Peyer's patch (tissue), 4 donors: ENCODE data around the gene ACTG2. TPM values are rescaled to one million over a fixed set of nuclear protein-coding genes. Genes with fewer than 3 reads are reported as not detected.
A peak's percentile ranks its signal among the peaks of the same experiment; 100 is the strongest.

Experiments
- DNase-seq, 3 donors: peaks; one replicate each; pipeline ENCODE4 v3.0.0-alpha.2; 2017 to 2019
- H3K27ac ChIP-seq, 4 donors: fragments of 200-600 bp; sonication (generic); one replicate each; pipeline ENCODE4 v1.5.1; 2016 to 2019
- H3K27me3 ChIP-seq, 2 donors: fragments of 200-600 bp; sonication (generic); one replicate each; pipeline ENCODE4 v1.5.1; 2019
- H3K36me3 ChIP-seq, 3 donors: fragments of 200-600 bp; sonication (generic); one replicate each; pipeline ENCODE4 v1.5.1; 2016 to 2019
- H3K4me1 ChIP-seq, 4 donors: fragments of 200-600 bp; sonication (generic); one replicate each; pipeline ENCODE4 v1.5.1; 2016 to 2019
- H3K4me3 ChIP-seq, 4 donors: fragments of 200-600 bp; sonication (generic); 1 replicate in 3 of 4; 2 replicates in 1 of 4; pipeline ENCODE4 v1.5.1; 2016 to 2019; ENCODE audit warnings: mild to moderate bottlenecking in 1 of 4
- H3K9me3 ChIP-seq, 4 donors: fragments of 200-600 bp; sonication (generic); one replicate each; pipeline ENCODE4 v1.5.1; 2016 to 2019; ENCODE audit warnings: mild to moderate bottlenecking in 1 of 4
- CTCF ChIP-seq, 6 experiments: fragments of 450-650 bp in 4 of 6; fragments of 200-600 bp in 2 of 6; sonication (generic) in 1 of 6; IDR thresholded peaks; one replicate each; pipeline ENCODE4 v1.5.1; 2017 to 2019; ENCODE audit warnings: antibody characterized with exemption in 6 of 6, mild to moderate bottlenecking in 3 of 6, moderate library complexity in 1 of 6
- POLR2A ChIP-seq, 2 donors: fragments of 450-650 bp; IDR thresholded peaks; one replicate each; pipeline ENCODE4 v1.5.1; 2017; ENCODE audit warnings: antibody characterized with exemption in 2 of 2, mild to moderate bottlenecking in 2 of 2, moderate library complexity in 2 of 2
- total RNA-seq, 4 donors: library from RNA; depleted of rRNA; stranded (reverse); fragments of >200 nt; gene quantifications; one replicate each; pipeline ENCODE4 v1.1.0, GENCODE V29; 2016

ACTG2 gene
- total RNA-seq, 4 donors from 2014 or later: 27.5 to 140 (median 40.0) TPM

GRCh38 chr2:73894877-73895276 lies 2.1 kb downstream of the ACTG2 start:
- Histone ChIP-seq H3K9me3 (no peaks in the 10 kb centered on the region), H3K4me3 (peak overlapping the region in 1 of 4 donors; percentile 46), H3K36me3 (no peaks in the 10 kb centered on the region), H3K27me3 (no peaks in the 10 kb centered on the region), H3K4me1 (peaks cover 0 to 10% (median 0%) of the 10 kb centered on the region in 4 donors), H3K27ac (peak overlapping the region in 2 of 4 donors; percentile 22 to 88)
- DNase-seq: no peak
- TF ChIP-seq CTCF (IDR thresholded peaks at IDR 0.05): no peak
- TF ChIP-seq POLR2A (IDR thresholded peaks at IDR 0.05): no peak

GRCh38 chr2:73895473-73895872 lies 2.7 kb downstream of the ACTG2 start:
- Histone ChIP-seq H3K36me3 (no peaks in the 10 kb centered on the region), H3K4me1 (peaks cover 0 to 10% (median 0%) of the 10 kb centered on the region in 4 donors), H3K4me3 (peak overlapping the region in 1 of 4 donors; percentile 46), H3K27ac (peak overlapping the region in 2 of 4 donors; percentile 2 to 88), H3K9me3 (no peaks in the 10 kb centered on the region), H3K27me3 (no peaks in the 10 kb centered on the region)
- no peak for TF ChIP-seq CTCF (IDR thresholded peaks at IDR 0.05)
- no peak for TF ChIP-seq POLR2A (IDR thresholded peaks at IDR 0.05)
- no peak for DNase-seq

- no peaks in the 10 kb centered on the region for H3K9me3 ChIP-seq
- peak in 1 of 3 donors; percentile 53 for DNase-seq
- no peaks in the 10 kb centered on the region for H3K27me3 ChIP-seq
- TF ChIP-seq POLR2A (IDR thresholded peaks at IDR 0.05) (no peak), CTCF (IDR thresholded peaks at IDR 0.05) (no peak)
- H3K4me3 ChIP-seq: peak overlapping the region in 2 of 4 donors; percentile 16 to 46
- peak overlapping the region in 3 of 4 donors; percentile 27 to 88 (median 72) for H3K27ac ChIP-seq
- H3K36me3 ChIP-seq: no peaks in the 10 kb centered on the region
- H3K4me1 ChIP-seq: peaks cover 0 to 10% (median 0%) of the 10 kb centered on the region in 4 donors
Measured at GRCh38 chr2:73896362-73897239, 3.8 kb downstream of the ACTG2 start.

GRCh38 chr2:73897240-73897583 lies 4.4 kb downstream of the ACTG2 start:
- TF ChIP-seq POLR2A (IDR thresholded peaks at IDR 0.05) (no peak), CTCF (IDR thresholded peaks at IDR 0.05) (no peak)
- Histone ChIP-seq H3K36me3 (no peaks in the 10 kb centered on the region), H3K4me3 (peak overlapping the region in 1 of 4 donors; percentile 46), H3K27me3 (no peaks in the 10 kb centered on the region), H3K27ac (peak overlapping the region in 3 of 4 donors; percentile 27 to 88 (median 72)), H3K9me3 (no peaks in the 10 kb centered on the region), H3K4me1 (peaks cover 0 to 10% (median 0%) of the 10 kb centered on the region in 4 donors)
- no peak for DNase-seq

- no peaks in the 10 kb centered on the region for H3K36me3 ChIP-seq
- DNase-seq: no peak
- peak overlapping the region in 1 of 4 donors; percentile 46 for H3K4me3 ChIP-seq
- H3K27ac ChIP-seq: peak overlapping the region in 2 of 4 donors; percentile 72 to 88
- H3K27me3 ChIP-seq: no peaks in the 10 kb centered on the region
- no peaks in the 10 kb centered on the region for H3K9me3 ChIP-seq
- peaks cover 0 to 10% (median 0%) of the 10 kb centered on the region in 4 donors for H3K4me1 ChIP-seq
- no peak for TF ChIP-seq POLR2A (IDR thresholded peaks at IDR 0.05)
- TF ChIP-seq CTCF (IDR thresholded peaks at IDR 0.05): no peak
Measured at GRCh38 chr2:73897934-73898333, 5.1 kb downstream of the ACTG2 start.
